Gastroesophageal sphincter (tissue), 4 donors: ENCODE measurements around the gene PRICKLE4. TPM values are rescaled to one million over a fixed set of nuclear protein-coding genes. Genes with fewer than 3 reads are reported as not detected.

Source experiments
- ATAC-seq: fragments of 150-250 bp; one replicate; pipeline ENCODE4 v1.9.1; 2016; ENCODE audit warnings: mild to moderate bottlenecking, moderate library complexity
- H3K27ac ChIP-seq, 4 donors: fragments of 200-600 bp; sonication (generic) in 3 of 4; 1 replicate in 3 of 4; 2 replicates in 1 of 4; pipeline ENCODE4 v1.5.1; 2016 to 2019
- H3K27me3 ChIP-seq: fragments of 200-600 bp; sonication (generic); one replicate; pipeline ENCODE4 v1.5.1; 2019
- H3K36me3 ChIP-seq, 2 donors: fragments of 200-600 bp; sonication (generic); one replicate each; pipeline ENCODE4 v1.5.1; 2019; ENCODE audit warnings: control low read depth in 1 of 2
- H3K4me1 ChIP-seq, 3 donors: fragments of 200-600 bp; sonication (generic); 1 replicate in 2 of 3; 2 replicates in 1 of 3; pipeline ENCODE4 v1.5.1; 2016 to 2019; ENCODE audit warnings: control low read depth in 2 of 3
- H3K4me3 ChIP-seq, 2 donors: fragments of 200-600 bp; sonication (generic); one replicate each; pipeline ENCODE4 v1.5.1; 2019; ENCODE audit warnings: mild to moderate bottlenecking in 1 of 2, moderate library complexity in 1 of 2
- H3K9me3 ChIP-seq, 3 donors: fragments of 200-600 bp; sonication (generic); one replicate each; pipeline ENCODE4 v1.5.1; 2017 to 2019; ENCODE audit warnings: control low read depth in 2 of 3
- EP300 ChIP-seq: sonication (generic); formaldehyde crosslinking; IDR thresholded peaks from one replicate; pipeline ENCODE4 v1.6.1; 2017; ENCODE audit warnings: antibody characterized with exemption, mild to moderate bottlenecking
- POLR2A ChIP-seq, 2 donors: fragments of 450-650 bp; IDR thresholded peaks; one replicate each; pipeline ENCODE4 v1.6.1; 2017; ENCODE audit warnings: antibody characterized with exemption in 2 of 2, mild to moderate bottlenecking in 2 of 2, moderate library complexity in 1 of 2
- POLR2AphosphoS5 ChIP-seq: sonication (generic); formaldehyde crosslinking; IDR thresholded peaks from one replicate; pipeline ENCODE4 v1.6.1; 2017; ENCODE audit warnings: antibody characterized with exemption
- WGBS, 2 donors: methylation state at CpG; one replicate each; pipeline ENCODE4 v1.1.5; 2018; ENCODE audit warnings: low coverage in 1 of 2; 5-methylcytosine and 5-hydroxymethylcytosine counted together
- total RNA-seq, 4 donors: library from RNA; depleted of rRNA; stranded (reverse); fragments of >200 nt; gene quantifications; one replicate each; pipeline ENCODE4 v1.1.0, GENCODE V29; 2016
- TF ChIP-seq, protein P1 (sequence below), 4 experiments: fragments of 200-600 bp in 2 of 4; fragments of 450-650 bp in 2 of 4; sonication (generic) in 1 of 4; IDR thresholded peaks; one replicate each; pipeline ENCODE4 v1.5.1; 2017 to 2019; ENCODE audit warnings: antibody characterized with exemption in 4 of 4, mild to moderate bottlenecking in 2 of 4, moderate library complexity in 2 of 4

Gene PRICKLE4, protein sequence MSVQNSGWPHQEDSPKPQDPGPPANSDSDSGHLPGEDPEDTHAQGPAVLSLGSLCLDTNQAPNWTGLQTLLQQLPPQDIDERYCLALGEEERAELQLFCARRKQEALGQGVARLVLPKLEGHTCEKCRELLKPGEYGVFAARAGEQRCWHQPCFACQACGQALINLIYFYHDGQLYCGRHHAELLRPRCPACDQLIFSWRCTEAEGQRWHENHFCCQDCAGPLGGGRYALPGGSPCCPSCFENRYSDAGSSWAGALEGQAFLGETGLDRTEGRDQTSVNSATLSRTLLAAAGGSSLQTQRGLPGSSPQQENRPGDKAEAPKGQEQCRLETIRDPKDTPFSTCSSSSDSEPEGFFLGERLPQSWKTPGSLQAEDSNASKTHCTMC
- 1 to 10 TPM in 3 of 4 donors, under 1 TPM in 1; 0.94 to 5.0 (median 2.3) TPM for total RNA-seq

DNA sequence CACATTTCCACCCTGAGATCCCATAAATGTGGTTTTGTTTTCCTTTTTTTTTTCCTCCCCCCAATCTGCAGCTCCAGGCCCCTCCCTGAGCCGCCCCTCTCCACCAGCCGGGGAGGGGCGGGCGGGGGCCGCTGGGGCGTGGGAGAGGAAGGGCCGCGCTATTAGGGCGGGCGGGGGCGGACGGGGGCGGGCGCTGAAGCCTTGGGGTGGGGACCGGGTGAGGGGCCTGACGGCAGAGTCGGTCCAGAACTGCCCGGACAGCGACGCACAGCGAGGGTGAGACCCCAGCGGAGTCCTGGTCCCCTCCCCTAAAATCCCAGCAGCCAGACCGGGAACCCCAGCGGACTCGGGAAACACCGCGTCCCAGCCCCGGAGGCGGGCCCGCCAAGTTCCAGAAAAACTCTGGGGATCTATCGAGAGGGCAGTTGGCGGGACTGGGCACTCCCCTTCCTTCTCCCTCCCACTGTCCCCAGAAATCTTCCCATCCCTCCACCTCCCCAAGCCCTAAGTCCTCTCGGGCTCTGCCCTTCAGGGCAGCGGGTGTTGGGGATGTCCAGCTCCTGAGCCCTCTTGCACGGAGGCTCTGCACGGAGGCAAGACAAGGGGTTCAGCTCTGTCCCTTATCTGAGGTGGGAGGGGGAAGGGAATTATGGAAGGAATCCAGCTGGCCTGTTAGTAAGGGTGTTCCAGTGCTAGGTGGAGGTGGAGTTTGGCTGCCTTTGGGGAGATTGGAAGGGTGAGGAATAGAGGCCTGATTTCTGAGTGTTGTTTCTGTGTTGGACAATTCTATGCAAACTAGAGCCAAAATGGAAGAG, at the start of gene PRICKLE4:
PRICKLE4 (plus strand) TSS at position 232 of the 815 bp plus-strand sequence. CDS start 2,692 bp downstream, outside the sequence.
- Histone ChIP-seq H3K4me3 (peak within 1 kb of the TSS; percentile 83 to 86), H3K4me1 (peaks cover 0 to 69% (median 23%) of the 10 kb centered on the region in 3 donors), H3K27me3 (no peaks in the 10 kb centered on the region), H3K36me3 (peaks cover 0 to 27% of the 10 kb centered on the region in 2 donors), H3K9me3 (no peaks in the 10 kb centered on the region), H3K27ac (peak within 1 kb of the TSS; percentile 62 to 90 (median 86))
- peak; percentile 5 for ATAC-seq
- no peak for TF ChIP-seq POLR2AphosphoS5
- TF ChIP-seq POLR2A (IDR thresholded peaks at IDR 0.05), result no peak
- no peak for TF ChIP-seq EP300
- TF ChIP-seq, protein P1, sequence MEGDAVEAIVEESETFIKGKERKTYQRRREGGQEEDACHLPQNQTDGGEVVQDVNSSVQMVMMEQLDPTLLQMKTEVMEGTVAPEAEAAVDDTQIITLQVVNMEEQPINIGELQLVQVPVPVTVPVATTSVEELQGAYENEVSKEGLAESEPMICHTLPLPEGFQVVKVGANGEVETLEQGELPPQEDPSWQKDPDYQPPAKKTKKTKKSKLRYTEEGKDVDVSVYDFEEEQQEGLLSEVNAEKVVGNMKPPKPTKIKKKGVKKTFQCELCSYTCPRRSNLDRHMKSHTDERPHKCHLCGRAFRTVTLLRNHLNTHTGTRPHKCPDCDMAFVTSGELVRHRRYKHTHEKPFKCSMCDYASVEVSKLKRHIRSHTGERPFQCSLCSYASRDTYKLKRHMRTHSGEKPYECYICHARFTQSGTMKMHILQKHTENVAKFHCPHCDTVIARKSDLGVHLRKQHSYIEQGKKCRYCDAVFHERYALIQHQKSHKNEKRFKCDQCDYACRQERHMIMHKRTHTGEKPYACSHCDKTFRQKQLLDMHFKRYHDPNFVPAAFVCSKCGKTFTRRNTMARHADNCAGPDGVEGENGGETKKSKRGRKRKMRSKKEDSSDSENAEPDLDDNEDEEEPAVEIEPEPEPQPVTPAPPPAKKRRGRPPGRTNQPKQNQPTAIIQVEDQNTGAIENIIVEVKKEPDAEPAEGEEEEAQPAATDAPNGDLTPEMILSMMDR (IDR thresholded peaks at IDR 0.05), result no peak
- no CpG with 5 or more reads among the region's 36 CpGs for WGBS, 2 donors

DNA sequence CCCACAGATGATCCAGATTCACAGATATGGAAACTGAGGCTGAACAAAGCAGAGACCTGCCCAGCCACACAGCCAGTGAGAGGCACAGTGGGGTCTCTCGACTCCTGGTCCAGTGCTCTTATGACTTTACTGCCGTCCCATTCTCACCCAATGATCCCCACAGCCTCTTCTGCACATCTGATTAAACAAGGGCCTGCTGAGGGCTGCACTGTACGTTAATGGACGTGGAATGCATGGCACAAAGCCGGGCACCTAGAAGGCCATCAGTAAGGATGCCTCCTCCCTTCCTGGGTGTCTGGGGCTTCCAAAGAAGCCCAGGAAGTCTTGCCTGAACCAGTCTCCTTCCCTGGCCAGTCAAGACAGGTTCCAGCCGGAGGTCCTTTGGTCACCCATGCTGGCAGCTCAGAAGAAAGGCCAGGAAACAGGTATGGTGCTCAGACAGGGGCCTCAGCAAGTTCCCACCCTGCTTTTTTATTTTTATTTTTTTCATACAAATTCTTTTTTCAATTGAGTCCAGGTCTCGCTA, 49.0 kb upstream of the PRICKLE4 start:
- H3K36me3 ChIP-seq, result peaks cover 0 to 4% of the 10 kb centered on the region in 2 donors
- peaks cover 0 to 81% (median 14%) of the 10 kb centered on the region in 3 donors for H3K4me1 ChIP-seq
- H3K27ac ChIP-seq, result no peak overlapping the region
- TF ChIP-seq, protein P1 (IDR thresholded peaks at IDR 0.05), result no peak
- TF ChIP-seq POLR2A (IDR thresholded peaks at IDR 0.05), result no peak
- TF ChIP-seq POLR2AphosphoS5, result no peak
- no peak for TF ChIP-seq EP300
- no peak overlapping the region for H3K4me3 ChIP-seq
- 67 to 85% methylated on average over 5 of the region's 7 CpGs for WGBS, 2 donors
- no peaks in the 10 kb centered on the region for H3K27me3 ChIP-seq
- ATAC-seq, result no peak
- no peaks in the 10 kb centered on the region for H3K9me3 ChIP-seq

- Histone ChIP-seq H3K27ac (no peak overlapping the region), H3K4me3 (no peak overlapping the region), H3K9me3 (no peaks in the 10 kb centered on the region)
Observed at GRCh38 chr6:41732149-41732548, 48.4 kb upstream of the PRICKLE4 start.

DNA sequence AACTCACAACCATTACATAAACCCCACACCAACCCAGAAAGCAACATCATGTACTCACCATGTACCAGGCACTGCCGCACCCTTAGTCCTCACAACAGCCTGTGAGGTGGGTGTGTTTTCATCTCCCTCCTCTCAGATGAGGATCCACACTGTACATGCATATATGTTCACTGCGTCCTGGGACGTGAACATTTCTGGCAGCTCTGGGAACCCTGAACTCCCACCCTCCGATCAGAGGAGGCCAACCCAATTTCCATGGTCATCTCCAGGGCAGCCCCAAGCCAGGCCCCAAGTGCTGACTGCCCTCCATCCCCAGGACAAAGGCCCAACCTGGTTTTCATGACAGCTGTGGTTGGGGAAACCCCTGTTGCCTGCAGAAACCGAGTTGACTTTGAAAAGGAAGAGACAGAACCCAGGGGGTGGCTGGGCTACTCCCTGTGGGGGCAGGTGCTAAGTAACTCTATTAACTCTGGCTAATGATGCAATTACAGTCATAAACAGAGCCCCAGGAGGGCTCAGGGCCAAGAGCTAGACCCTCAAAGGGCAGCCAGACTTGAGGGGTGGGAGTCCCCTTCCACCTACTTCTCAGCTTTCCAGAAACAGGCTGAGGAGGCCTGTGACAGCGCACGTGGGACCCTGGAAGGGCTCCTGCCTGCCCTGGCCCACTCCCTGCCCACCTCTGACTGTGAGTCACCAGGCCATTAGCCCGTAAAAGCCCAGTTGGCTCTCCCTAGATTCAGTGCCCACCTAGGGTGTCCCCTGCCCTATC, 47.8 kb upstream of the PRICKLE4 start:
- Histone ChIP-seq H3K4me3 (peak overlapping the region in 1 of 2 donors; percentile 99), H3K9me3 (no peaks in the 10 kb centered on the region), H3K27ac (peak overlapping the region in 3 of 4 donors; percentile 90 to 99 (median 93)), H3K4me1 (peaks cover 0 to 70% (median 14%) of the 10 kb centered on the region in 3 donors), H3K27me3 (no peaks in the 10 kb centered on the region), H3K36me3 (peaks cover 0 to 4% of the 10 kb centered on the region in 2 donors)
- no peak for ATAC-seq
- TF ChIP-seq EP300, result no peak
- TF ChIP-seq, protein P1 (IDR thresholded peaks at IDR 0.05), result no peak
- TF ChIP-seq POLR2AphosphoS5, result no peak
- no peak for TF ChIP-seq POLR2A (IDR thresholded peaks at IDR 0.05)
- WGBS, 2 donors, result 33 to 67% methylated on average over 2 to 4 of the region's 8 CpGs

More at GRCh38 chr6:41732149-41732548, 48.4 kb upstream of the PRICKLE4 start:
- TF ChIP-seq EP300, result no peak
- no peak for TF ChIP-seq POLR2AphosphoS5
- TF ChIP-seq POLR2A (IDR thresholded peaks at IDR 0.05), result no peak
- TF ChIP-seq, protein P1 (IDR thresholded peaks at IDR 0.05), result no peak
- Histone ChIP-seq H3K4me1 (peaks cover 0 to 77% (median 14%) of the 10 kb centered on the region in 3 donors), H3K27me3 (no peaks in the 10 kb centered on the region), H3K36me3 (peaks cover 0 to 4% of the 10 kb centered on the region in 2 donors)
- no peak for ATAC-seq
